ENCODE results near the gene KCNJ14. TPM values are rescaled to one million over a fixed set of nuclear protein-coding genes. Genes with fewer than 3 reads are reported as not detected.

The KCNJ14 gene
- total RNA-seq, 1 donor from 2014 or later: 2.0 TPM

- Mint-ChIP-seq H3K27me3 (peaks cover 23% of the 10 kb centered on the region), H3K27ac (no peak overlapping the region), H3K4me3 (ENCODE audit: low read depth) (no peak overlapping the region), H3K36me3 (ENCODE audit: insufficient read depth) (no peaks in the 10 kb centered on the region), H3K4me1 (ENCODE audit: low read depth) (peaks cover 5% of the 10 kb centered on the region), H3K9me3 (ENCODE audit: low read depth) (no peaks in the 10 kb centered on the region)
- TF ChIP-seq, protein P1, sequence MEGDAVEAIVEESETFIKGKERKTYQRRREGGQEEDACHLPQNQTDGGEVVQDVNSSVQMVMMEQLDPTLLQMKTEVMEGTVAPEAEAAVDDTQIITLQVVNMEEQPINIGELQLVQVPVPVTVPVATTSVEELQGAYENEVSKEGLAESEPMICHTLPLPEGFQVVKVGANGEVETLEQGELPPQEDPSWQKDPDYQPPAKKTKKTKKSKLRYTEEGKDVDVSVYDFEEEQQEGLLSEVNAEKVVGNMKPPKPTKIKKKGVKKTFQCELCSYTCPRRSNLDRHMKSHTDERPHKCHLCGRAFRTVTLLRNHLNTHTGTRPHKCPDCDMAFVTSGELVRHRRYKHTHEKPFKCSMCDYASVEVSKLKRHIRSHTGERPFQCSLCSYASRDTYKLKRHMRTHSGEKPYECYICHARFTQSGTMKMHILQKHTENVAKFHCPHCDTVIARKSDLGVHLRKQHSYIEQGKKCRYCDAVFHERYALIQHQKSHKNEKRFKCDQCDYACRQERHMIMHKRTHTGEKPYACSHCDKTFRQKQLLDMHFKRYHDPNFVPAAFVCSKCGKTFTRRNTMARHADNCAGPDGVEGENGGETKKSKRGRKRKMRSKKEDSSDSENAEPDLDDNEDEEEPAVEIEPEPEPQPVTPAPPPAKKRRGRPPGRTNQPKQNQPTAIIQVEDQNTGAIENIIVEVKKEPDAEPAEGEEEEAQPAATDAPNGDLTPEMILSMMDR (IDR thresholded peaks at IDR 0.05; ENCODE audit: unreplicated experiment): no peak
- no peak for DNase-seq (ENCODE audit: low spot score, unreplicated experiment)
Measured at GRCh38 chr19:48497728-48498594, 42.6 kb downstream of the KCNJ14 start.

DNA sequence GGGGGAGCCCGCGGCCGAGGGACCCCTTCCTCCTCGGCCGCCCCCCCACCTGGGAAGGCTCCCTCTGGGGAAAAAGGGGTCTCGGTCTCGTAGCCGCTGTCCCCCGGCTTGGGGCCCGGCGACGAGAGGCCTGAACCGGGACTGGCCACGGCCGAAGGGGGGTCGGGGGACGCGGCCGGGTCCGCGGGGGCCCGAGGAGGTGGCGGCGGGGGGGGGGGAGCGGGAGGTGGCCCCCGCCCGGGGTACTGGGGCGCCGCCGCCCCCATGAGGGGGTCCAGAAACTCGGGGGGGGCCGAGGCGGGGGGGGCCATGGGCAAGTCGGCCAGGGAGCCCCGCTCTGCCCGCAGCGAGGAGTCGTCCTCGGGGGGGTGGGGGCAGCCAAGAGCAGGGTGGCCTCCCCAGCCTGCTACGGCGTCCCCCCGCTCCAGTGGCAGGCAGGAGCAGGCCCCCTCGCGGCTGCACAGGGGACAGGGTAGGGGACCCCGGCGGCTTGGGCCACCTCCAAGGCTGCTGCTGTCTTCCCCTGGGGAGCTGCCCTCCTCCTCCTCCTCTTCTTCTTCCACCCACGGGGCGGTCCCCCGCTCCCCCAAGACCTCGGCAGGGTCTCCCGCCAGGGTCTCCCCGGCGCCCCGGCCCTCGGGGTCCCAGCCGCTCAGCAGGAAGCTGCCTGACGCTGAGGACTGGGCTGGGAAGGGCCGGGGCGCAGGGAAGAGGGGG, 43.4 kb downstream of the KCNJ14 start:
- Mint-ChIP-seq H3K4me3 (ENCODE audit: low read depth) (no peak overlapping the region), H3K9me3 (ENCODE audit: low read depth) (no peaks in the 10 kb centered on the region), H3K27ac (no peak overlapping the region), H3K36me3 (ENCODE audit: insufficient read depth) (no peaks in the 10 kb centered on the region), H3K27me3 (peaks cover 25% of the 10 kb centered on the region), H3K4me1 (ENCODE audit: low read depth) (peaks cover 7% of the 10 kb centered on the region)
- DNase-seq (ENCODE audit: low spot score, unreplicated experiment): no peak
- TF ChIP-seq, protein P1 (IDR thresholded peaks at IDR 0.05; ENCODE audit: unreplicated experiment): no peak

GRCh38 chr19:48499316-48500090, 44.1 kb downstream of the KCNJ14 start:
- Mint-ChIP-seq H3K36me3 (ENCODE audit: insufficient read depth) (no peaks in the 10 kb centered on the region), H3K4me1 (ENCODE audit: low read depth) (peaks cover 7% of the 10 kb centered on the region), H3K9me3 (ENCODE audit: low read depth) (no peaks in the 10 kb centered on the region), H3K4me3 (ENCODE audit: low read depth) (peak overlapping the region; percentile 14), H3K27me3 (peaks cover 21% of the 10 kb centered on the region), H3K27ac (no peak overlapping the region)
- TF ChIP-seq, protein P1 (IDR thresholded peaks at IDR 0.05; ENCODE audit: unreplicated experiment): no peak
- no peak for DNase-seq (ENCODE audit: low spot score, unreplicated experiment)

DNA sequence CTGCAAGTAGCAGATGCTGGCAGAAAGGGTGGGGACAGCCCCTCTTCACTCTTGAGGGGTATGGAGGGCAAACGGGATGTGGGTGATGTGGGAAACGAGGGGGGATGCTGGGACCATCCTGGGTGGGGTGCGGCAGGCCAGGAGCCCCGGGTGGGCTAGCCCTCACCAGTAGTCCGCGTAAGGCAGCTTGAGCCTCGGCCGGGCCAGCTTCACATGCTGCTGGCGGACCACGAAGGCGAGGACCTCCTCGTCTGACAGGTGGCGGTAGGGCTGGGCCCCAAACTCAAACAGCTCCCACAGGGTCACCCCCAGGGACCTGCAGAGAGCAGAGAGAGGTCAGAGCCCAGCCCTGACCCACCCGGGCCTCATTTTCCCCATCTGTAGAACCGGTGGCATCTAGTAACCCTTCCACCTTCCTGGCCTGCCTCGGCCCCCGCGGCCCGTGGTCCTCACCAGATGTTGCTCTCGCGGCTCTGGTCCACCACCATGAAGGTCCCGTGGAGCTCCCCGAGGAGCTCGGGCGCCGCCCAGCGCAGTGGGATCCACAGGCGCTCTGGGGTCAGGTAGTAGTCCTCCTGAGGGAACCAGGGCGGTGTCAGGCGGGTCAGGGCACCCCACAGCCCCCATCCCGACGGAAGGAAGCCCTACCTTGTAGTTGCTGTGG, 45.6 kb downstream of the KCNJ14 start:
- H3K4me3 Mint-ChIP-seq (ENCODE audit: low read depth): peak overlapping the region; percentile 74
- TF ChIP-seq, protein P1 (IDR thresholded peaks at IDR 0.05; ENCODE audit: unreplicated experiment): no peak
- H3K27me3 Mint-ChIP-seq: peaks cover 7% of the 10 kb centered on the region
- H3K27ac Mint-ChIP-seq: no peak overlapping the region
- no peaks in the 10 kb centered on the region for H3K9me3 Mint-ChIP-seq (ENCODE audit: low read depth)
- no peaks in the 10 kb centered on the region for H3K36me3 Mint-ChIP-seq (ENCODE audit: insufficient read depth)
- DNase-seq (ENCODE audit: low spot score, unreplicated experiment): no peak
- peaks cover 7% of the 10 kb centered on the region for H3K4me1 Mint-ChIP-seq (ENCODE audit: low read depth)

Measured in progenitor cell of endocrine pancreas (in vitro differentiated cells).